Vagina (tissue), 2 donors: ENCODE data around the gene BRCA1. TPM values are rescaled to one million over a fixed set of nuclear protein-coding genes. Genes with fewer than 3 reads are reported as not detected.

ENCODE experiments used
- DNase-seq, 2 donors: peaks; one replicate each; pipeline ENCODE4 v3.0.0-alpha.2; 2017; ENCODE audit errors: extremely low spot score in 2 of 2
- H3K27ac ChIP-seq: fragments of 200-600 bp; sonication (generic); one replicate; pipeline ENCODE4 v1.5.1; 2019
- H3K27me3 ChIP-seq: fragments of 200-600 bp; sonication (generic); one replicate; pipeline ENCODE4 v1.5.1; 2019
- H3K36me3 ChIP-seq, 2 donors: fragments of 200-600 bp; sonication (generic); one replicate each; pipeline ENCODE4 v1.5.1; 2017 to 2019
- H3K4me1 ChIP-seq: fragments of 200-600 bp; sonication (generic); one replicate; pipeline ENCODE4 v1.5.1; 2019
- H3K4me3 ChIP-seq, 2 donors: fragments of 200-600 bp; sonication (generic); 1 replicate in 1 of 2; 2 replicates in 1 of 2; pipeline ENCODE4 v1.5.1; 2016 to 2019
- H3K9me3 ChIP-seq: fragments of 200-600 bp; sonication (generic); one replicate; pipeline ENCODE4 v1.5.1; 2019
- POLR2A ChIP-seq, 2 donors: fragments of 450-650 bp; IDR thresholded peaks; one replicate each; pipeline ENCODE4 v1.6.1; 2017; ENCODE audit warnings: antibody characterized with exemption in 2 of 2, mild to moderate bottlenecking in 2 of 2, moderate library complexity in 2 of 2
- POLR2AphosphoS5 ChIP-seq, 2 donors: sonication (generic); formaldehyde crosslinking; IDR thresholded peaks; one replicate each; pipeline ENCODE4 v1.9.0; 2017; ENCODE audit warnings: antibody characterized with exemption in 2 of 2, mild to moderate bottlenecking in 2 of 2, low read depth in 1 of 2; ENCODE audit not compliant: insufficient read depth in 1 of 2
- intact Hi-C: fragments of 100-400 bp; cut with DNase I; formaldehyde crosslinking; loops from one replicate; pipeline ENCODE4 v1.15.1; 2023
- total RNA-seq: library from RNA; depleted of rRNA; stranded (reverse); fragments of >200 nt; gene quantifications from one replicate; pipeline ENCODE4 v1.2.3, GENCODE V29; 2016
- TF ChIP-seq, protein P1 (sequence below), 3 experiments: fragments of 450-650 bp in 2 of 3; fragments of 200-600 bp in 1 of 3; sonication (generic) in 1 of 3; IDR thresholded peaks; one replicate each; pipeline ENCODE4 v1.5.1; 2017 to 2019; ENCODE audit warnings: antibody characterized with exemption in 3 of 3, mild to moderate bottlenecking in 2 of 3, moderate library complexity in 2 of 3

BRCA1 gene
- total RNA-seq, 1 donor from 2014 or later: 6.6 TPM

DNA sequence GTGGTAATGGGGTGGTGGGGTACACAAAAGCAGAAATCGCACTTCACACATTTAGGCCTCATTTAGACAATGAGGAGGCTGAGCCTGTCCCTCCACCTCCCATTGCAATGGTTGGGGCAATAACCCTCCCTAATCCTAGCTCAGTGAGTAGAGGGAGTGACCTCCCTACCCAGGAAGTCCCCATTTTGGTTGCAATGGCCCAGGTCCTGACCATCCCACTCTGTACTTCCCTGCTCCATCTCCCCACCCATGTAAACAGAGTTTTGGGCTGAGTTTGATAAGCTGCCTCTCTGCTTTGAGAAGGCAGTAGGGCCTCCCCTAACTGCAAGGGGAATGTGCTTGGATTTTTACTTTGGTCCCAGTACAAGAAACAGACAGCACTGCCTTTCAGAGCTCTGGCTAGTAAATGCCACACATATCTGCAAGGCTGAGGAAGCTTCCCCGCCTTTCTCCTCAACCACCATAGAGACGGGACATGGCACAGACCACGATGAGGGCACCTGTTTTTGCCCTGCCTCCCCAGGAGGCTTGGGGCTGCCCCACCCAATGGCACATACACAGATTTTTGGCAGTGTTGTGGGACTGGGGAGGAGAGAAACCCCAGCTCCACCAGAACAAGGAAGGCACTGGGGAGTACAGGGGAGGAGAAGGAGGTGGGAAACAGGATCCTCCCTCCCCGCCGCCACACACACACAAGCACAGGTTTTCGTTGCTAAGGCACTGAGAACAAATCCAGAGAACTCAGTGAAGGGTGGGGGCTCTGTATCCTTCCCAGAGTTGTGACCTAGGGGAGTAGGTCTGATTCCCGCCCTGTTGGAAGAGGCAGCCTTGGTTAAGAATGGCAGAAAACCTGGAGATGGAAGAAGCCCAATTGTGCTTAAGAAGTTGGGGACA lies 110.3 kb downstream of the BRCA1 start:
- peaks cover 76% of the 10 kb centered on the region for H3K4me1 ChIP-seq
- intact Hi-C loops: no loop called here
- DNase-seq: no peak
- H3K36me3 ChIP-seq: peaks cover 0 to 37% of the 10 kb centered on the region in 2 donors
- H3K4me3 ChIP-seq: no peak overlapping the region
- no peaks in the 10 kb centered on the region for H3K27me3 ChIP-seq
- no peaks in the 10 kb centered on the region for H3K9me3 ChIP-seq
- peak overlapping the region; percentile 8 for H3K27ac ChIP-seq
- no peak for TF ChIP-seq POLR2A (IDR thresholded peaks at IDR 0.05)
- TF ChIP-seq, protein P1, sequence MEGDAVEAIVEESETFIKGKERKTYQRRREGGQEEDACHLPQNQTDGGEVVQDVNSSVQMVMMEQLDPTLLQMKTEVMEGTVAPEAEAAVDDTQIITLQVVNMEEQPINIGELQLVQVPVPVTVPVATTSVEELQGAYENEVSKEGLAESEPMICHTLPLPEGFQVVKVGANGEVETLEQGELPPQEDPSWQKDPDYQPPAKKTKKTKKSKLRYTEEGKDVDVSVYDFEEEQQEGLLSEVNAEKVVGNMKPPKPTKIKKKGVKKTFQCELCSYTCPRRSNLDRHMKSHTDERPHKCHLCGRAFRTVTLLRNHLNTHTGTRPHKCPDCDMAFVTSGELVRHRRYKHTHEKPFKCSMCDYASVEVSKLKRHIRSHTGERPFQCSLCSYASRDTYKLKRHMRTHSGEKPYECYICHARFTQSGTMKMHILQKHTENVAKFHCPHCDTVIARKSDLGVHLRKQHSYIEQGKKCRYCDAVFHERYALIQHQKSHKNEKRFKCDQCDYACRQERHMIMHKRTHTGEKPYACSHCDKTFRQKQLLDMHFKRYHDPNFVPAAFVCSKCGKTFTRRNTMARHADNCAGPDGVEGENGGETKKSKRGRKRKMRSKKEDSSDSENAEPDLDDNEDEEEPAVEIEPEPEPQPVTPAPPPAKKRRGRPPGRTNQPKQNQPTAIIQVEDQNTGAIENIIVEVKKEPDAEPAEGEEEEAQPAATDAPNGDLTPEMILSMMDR (IDR thresholded peaks at IDR 0.05): no peak
- no peak for TF ChIP-seq POLR2AphosphoS5 (IDR thresholded peaks at IDR 0.05; ENCODE audit: insufficient read depth in 1 of 2, low read depth in 1 of 2)

DNA sequence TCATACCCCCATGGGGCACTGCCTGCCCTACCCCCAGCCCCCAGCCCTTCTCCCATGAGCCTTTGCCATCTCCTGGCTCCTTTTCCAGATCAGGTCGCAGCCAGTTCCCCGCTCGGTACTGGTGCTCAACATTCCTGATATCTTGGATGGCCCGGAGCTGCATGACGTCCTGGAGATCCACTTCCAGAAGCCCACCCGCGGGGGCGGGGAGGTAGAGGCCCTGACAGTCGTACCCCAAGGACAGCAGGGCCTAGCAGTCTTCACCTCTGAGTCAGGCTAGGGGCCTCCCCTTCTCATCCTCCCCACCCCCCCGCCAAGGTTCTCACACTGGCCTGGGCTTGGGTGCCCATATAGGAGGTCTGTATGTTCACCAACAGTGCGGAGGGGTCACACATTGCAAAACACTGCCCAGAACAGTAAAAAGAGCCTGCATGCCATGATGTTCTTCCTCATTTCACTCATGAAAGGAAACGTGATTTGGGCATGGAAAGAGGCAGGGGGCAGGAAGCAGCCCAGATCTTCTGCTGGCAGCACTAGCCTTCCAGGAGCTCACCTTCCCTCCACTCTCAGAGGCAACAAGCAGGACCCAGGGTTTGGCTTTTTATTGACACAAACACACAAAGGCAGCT lies 111.0 kb downstream of the BRCA1 start:
- Histone ChIP-seq H3K4me1 (peaks cover 74% of the 10 kb centered on the region), H3K27me3 (no peaks in the 10 kb centered on the region), H3K36me3 (peaks cover 0 to 37% of the 10 kb centered on the region in 2 donors), H3K4me3 (no peak overlapping the region), H3K9me3 (no peaks in the 10 kb centered on the region), H3K27ac (peak overlapping the region; percentile 25)
- intact Hi-C loops: no loop called here
- DNase-seq: no peak
- TF ChIP-seq, protein P1 (IDR thresholded peaks at IDR 0.05): no peak
- TF ChIP-seq POLR2AphosphoS5 (IDR thresholded peaks at IDR 0.05; ENCODE audit: insufficient read depth in 1 of 2, low read depth in 1 of 2) (no peak), POLR2A (IDR thresholded peaks at IDR 0.05) (no peak)

DNA sequence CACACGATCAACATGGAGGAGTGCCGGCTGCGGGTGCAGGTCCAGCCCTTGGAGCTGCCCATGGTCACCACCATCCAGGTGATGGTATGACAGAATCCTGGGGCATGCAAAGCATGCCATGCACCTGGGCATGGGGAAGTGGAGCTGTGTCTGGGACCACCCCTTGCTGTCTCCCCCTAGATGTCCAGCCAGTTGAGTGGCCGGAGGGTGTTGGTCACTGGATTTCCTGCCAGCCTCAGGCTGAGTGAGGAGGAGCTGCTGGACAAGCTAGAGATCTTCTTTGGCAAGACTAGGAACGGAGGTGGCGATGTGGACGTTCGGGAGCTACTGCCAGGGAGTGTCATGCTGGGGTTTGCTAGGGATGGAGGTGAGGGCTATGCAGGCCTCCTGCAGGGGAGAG lies 111.9 kb downstream of the BRCA1 start:
- H3K27me3 ChIP-seq: no peaks in the 10 kb centered on the region
- H3K27ac ChIP-seq: peak overlapping the region; percentile 25
- H3K4me3 ChIP-seq: no peak overlapping the region
- no peaks in the 10 kb centered on the region for H3K9me3 ChIP-seq
- H3K4me1 ChIP-seq: peaks cover 74% of the 10 kb centered on the region
- peaks cover 0 to 35% of the 10 kb centered on the region in 2 donors for H3K36me3 ChIP-seq
- DNase-seq: no peak
- TF ChIP-seq, protein P1 (IDR thresholded peaks at IDR 0.05): no peak
- TF ChIP-seq POLR2AphosphoS5 (IDR thresholded peaks at IDR 0.05; ENCODE audit: insufficient read depth in 1 of 2, low read depth in 1 of 2) (no peak), POLR2A (IDR thresholded peaks at IDR 0.05) (no peak)
- intact Hi-C loops: no loop called here

GRCh38 chr17:43011728-43012472 lies 113.3 kb downstream of the BRCA1 start:
- intact Hi-C loops: no loop called here
- H3K36me3 ChIP-seq: peaks cover 0 to 26% of the 10 kb centered on the region in 2 donors
- TF ChIP-seq, protein P1 (IDR thresholded peaks at IDR 0.05): no peak
- no peak for TF ChIP-seq POLR2AphosphoS5 (IDR thresholded peaks at IDR 0.05; ENCODE audit: insufficient read depth in 1 of 2, low read depth in 1 of 2)
- no peak for TF ChIP-seq POLR2A (IDR thresholded peaks at IDR 0.05)
- no peak overlapping the region for H3K4me3 ChIP-seq
- H3K9me3 ChIP-seq: no peaks in the 10 kb centered on the region
- H3K27me3 ChIP-seq: no peaks in the 10 kb centered on the region
- peak overlapping the region; percentile 25 for H3K27ac ChIP-seq
- DNase-seq: no peak
- H3K4me1 ChIP-seq: peaks cover 81% of the 10 kb centered on the region
